ENCODE data around the gene RELN.
"Not testable (repeated sequence)": the region's sequence is repeated elsewhere in the genome, so short reads cannot be mapped to it uniquely, and the experiment has no call there.

RELN gene

GRCh38 chr7:103781409-103781808 is 208.0 kb downstream of the RELN start:
- TF ChIP-seq, protein P1, sequence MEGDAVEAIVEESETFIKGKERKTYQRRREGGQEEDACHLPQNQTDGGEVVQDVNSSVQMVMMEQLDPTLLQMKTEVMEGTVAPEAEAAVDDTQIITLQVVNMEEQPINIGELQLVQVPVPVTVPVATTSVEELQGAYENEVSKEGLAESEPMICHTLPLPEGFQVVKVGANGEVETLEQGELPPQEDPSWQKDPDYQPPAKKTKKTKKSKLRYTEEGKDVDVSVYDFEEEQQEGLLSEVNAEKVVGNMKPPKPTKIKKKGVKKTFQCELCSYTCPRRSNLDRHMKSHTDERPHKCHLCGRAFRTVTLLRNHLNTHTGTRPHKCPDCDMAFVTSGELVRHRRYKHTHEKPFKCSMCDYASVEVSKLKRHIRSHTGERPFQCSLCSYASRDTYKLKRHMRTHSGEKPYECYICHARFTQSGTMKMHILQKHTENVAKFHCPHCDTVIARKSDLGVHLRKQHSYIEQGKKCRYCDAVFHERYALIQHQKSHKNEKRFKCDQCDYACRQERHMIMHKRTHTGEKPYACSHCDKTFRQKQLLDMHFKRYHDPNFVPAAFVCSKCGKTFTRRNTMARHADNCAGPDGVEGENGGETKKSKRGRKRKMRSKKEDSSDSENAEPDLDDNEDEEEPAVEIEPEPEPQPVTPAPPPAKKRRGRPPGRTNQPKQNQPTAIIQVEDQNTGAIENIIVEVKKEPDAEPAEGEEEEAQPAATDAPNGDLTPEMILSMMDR (IDR thresholded peaks at IDR 0.05; ENCODE audit: extremely low read depth, missing control alignments), result no peak
- DNase-seq (ENCODE audit: low spot score), result no peak

GRCh38 chr7:103780561-103780960 is 208.9 kb downstream of the RELN start:
- DNase-seq (ENCODE audit: low spot score), result not testable (repeated sequence)

DNA sequence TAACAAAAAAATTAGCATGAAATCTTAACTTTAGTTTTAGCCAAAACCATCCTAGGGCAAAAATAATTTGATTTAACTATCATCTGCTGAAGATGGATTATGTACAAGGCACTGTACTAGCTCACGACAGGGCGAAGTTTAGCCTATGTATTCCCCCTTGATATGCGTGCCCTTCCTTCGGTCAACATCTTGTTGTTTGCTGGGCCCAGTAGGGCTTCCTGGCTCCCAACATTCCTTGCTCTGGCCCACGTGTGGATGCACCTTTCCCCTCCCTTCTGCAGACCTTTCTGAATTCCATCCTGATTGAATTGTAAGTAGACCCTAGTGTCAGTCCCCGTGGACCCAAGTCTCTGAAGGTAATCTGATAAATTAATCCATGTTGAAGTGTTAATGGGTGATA is 212.0 kb downstream of the RELN start:
- no peak for DNase-seq (ENCODE audit: low spot score)

DNA sequence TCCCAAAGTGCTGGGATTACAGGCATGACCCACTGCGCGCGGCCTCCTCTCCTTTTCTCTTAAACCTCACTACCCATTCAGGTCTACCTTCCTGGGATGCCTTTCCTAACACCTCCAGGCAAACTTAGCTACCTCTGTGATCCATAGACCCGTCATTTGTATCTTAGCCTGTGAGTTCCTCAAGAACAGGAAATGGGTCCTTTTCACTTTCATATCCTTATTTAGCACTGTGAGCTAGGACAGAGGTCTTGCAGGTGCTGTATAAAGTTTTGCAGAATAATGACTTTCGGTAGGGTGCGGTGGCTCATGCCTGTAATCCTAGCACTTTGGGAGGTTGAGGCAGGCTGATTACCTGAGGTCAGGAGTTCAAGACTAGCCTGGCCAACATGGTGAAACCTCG is 215.7 kb downstream of the RELN start:
- TF ChIP-seq, protein P1 (IDR thresholded peaks at IDR 0.05; ENCODE audit: extremely low read depth, missing control alignments), result no peak
- no peak for DNase-seq (ENCODE audit: low spot score)

More for the DNA sequence above, 212.0 kb downstream of the RELN start:
- TF ChIP-seq, protein P1 (IDR thresholded peaks at IDR 0.05; ENCODE audit: extremely low read depth, missing control alignments), result no peak

GRCh38 chr7:103772171-103772773 is 217.2 kb downstream of the RELN start:
- TF ChIP-seq, protein P1 (IDR thresholded peaks at IDR 0.05; ENCODE audit: extremely low read depth, missing control alignments), result no peak
- DNase-seq (ENCODE audit: low spot score), result no peak

DNA sequence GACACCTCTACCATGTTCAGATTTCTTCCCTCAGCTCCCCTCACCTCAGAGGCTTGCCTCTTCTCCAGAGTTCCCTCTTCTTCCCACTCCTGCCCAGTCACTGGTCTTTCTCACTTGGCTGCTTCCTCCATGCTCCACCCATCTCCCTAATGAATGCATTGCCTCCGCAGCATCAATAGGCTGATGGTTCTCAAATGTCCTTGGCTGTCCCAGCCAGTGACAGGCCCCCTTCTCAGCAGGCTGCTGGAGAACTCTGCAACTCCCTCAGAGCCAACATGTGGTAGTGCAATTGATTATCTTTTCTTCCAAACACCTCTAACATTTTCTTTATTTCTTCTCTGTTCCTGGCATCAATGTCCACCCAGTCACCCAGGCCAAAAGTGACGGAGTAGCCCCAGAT is 218.2 kb downstream of the RELN start:
- TF ChIP-seq, protein P1 (IDR thresholded peaks at IDR 0.05; ENCODE audit: extremely low read depth, missing control alignments), result no peak
- DNase-seq (ENCODE audit: low spot score), result no peak

GRCh38 chr7:103766660-103767059 is 222.8 kb downstream of the RELN start:
- TF ChIP-seq, protein P1 (IDR thresholded peaks at IDR 0.05; ENCODE audit: extremely low read depth, missing control alignments), result no peak
- DNase-seq (ENCODE audit: low spot score), result no peak

DNA sequence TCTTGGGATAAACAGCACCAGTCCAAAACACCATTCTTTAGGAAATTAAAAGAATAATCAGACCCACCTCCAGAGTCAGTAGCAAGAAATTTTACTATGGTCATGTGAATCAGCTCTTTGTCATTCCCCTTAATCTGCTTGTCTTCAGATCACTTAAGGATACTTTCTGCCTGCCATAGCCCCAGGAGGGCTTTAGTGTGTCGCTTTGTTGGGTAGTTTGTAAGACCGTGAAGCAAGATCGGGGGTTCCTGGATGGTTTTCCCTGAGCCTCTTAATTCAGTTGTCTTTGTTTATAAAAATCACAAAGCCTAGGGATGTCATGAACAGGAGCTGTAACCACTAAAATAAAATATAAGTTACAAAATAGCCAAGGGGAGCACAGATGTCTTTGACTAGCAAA is 223.6 kb downstream of the RELN start:
- TF ChIP-seq, protein P1 (IDR thresholded peaks at IDR 0.05; ENCODE audit: extremely low read depth, missing control alignments), result no peak
- DNase-seq (ENCODE audit: low spot score), result no peak

Data from GM20000 (cell line).